Lower leg skin (tissue), 4 donors: ENCODE measurements around the gene CAMTA1. TPM values are rescaled to one million over a fixed set of nuclear protein-coding genes. Genes with fewer than 3 reads are reported as not detected.
"Not testable (repeated sequence)": the region's sequence is repeated elsewhere in the genome, so short reads cannot be mapped to it uniquely, and the experiment has no call there.

Experiments
- DNase-seq, 2 donors: peaks; one replicate each; pipeline ENCODE4 v3.0.0-alpha.2; 2019; ENCODE audit warnings: low spot score in 2 of 2
- H3K4me3 ChIP-seq: fragments of 200-600 bp; sonication (generic); 2 replicates; pipeline ENCODE4 v1.5.1; 2017; ENCODE audit warnings: mild to moderate bottlenecking, low read depth; ENCODE audit not compliant: poor library complexity, severe bottlenecking
- POLR2A ChIP-seq, 2 donors: fragments of 450-650 bp; IDR thresholded peaks; one replicate each; pipeline ENCODE4 v1.6.1; 2016 to 2017; ENCODE audit warnings: antibody characterized with exemption in 2 of 2, mild to moderate bottlenecking in 1 of 2, moderate library complexity in 1 of 2
- WGBS, 2 donors: methylation state at CpG; one replicate each; pipeline ENCODE4 v1.1.5; 2018; 5-methylcytosine and 5-hydroxymethylcytosine counted together
- intact Hi-C: fragments of 100-400 bp; cut with DNase I; formaldehyde crosslinking; loops from one replicate; pipeline ENCODE4 v1.15.0; 2023; ENCODE audit warnings: low total_unique reads
- total RNA-seq, 4 donors: library from RNA; depleted of rRNA; stranded (reverse); fragments of >200 nt; gene quantifications; one replicate each; pipeline ENCODE4 v1.1.0, GENCODE V29; 2016
- TF ChIP-seq, protein P1 (sequence below), 3 donors: fragments of 450-650 bp; IDR thresholded peaks; one replicate each; pipeline ENCODE4 v1.5.1; 2016; ENCODE audit warnings: antibody characterized with exemption in 3 of 3, mild to moderate bottlenecking in 3 of 3, moderate library complexity in 2 of 3

The CAMTA1 gene
- total RNA-seq, 4 donors from 2014 or later = 24.4 to 52.3 (median 32.9) TPM

DNA sequence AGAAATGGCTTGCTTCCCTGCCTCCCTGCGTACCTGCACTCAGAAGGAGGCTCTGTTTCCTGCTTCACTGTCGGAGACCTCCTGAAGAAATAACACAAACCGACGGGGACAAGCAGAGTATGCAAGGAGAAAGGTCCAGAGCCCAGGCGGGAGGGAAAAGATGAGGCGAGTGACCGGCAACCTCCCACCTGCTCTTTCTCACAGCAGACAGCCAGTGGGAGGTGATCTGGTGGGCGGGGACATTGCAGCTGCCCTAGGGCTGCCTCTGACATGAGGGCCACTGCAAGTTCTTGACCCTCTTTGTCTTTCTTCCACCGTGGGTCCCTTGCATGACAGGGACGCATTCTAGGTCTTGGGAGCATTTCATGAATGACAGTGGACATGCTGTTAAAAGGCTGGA is 368.2 kb downstream of the CAMTA1 start:
- TF ChIP-seq POLR2A (IDR thresholded peaks at IDR 0.05) = no peak
- TF ChIP-seq, protein P1, sequence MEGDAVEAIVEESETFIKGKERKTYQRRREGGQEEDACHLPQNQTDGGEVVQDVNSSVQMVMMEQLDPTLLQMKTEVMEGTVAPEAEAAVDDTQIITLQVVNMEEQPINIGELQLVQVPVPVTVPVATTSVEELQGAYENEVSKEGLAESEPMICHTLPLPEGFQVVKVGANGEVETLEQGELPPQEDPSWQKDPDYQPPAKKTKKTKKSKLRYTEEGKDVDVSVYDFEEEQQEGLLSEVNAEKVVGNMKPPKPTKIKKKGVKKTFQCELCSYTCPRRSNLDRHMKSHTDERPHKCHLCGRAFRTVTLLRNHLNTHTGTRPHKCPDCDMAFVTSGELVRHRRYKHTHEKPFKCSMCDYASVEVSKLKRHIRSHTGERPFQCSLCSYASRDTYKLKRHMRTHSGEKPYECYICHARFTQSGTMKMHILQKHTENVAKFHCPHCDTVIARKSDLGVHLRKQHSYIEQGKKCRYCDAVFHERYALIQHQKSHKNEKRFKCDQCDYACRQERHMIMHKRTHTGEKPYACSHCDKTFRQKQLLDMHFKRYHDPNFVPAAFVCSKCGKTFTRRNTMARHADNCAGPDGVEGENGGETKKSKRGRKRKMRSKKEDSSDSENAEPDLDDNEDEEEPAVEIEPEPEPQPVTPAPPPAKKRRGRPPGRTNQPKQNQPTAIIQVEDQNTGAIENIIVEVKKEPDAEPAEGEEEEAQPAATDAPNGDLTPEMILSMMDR (IDR thresholded peaks at IDR 0.05) = no peak
- H3K4me3 ChIP-seq = no peak overlapping the region
- intact Hi-C loops = no loop called here
- WGBS, 2 donors = 75 to 77% methylated on average over 10 of the region's 10 CpGs
- DNase-seq = no peak

DNA sequence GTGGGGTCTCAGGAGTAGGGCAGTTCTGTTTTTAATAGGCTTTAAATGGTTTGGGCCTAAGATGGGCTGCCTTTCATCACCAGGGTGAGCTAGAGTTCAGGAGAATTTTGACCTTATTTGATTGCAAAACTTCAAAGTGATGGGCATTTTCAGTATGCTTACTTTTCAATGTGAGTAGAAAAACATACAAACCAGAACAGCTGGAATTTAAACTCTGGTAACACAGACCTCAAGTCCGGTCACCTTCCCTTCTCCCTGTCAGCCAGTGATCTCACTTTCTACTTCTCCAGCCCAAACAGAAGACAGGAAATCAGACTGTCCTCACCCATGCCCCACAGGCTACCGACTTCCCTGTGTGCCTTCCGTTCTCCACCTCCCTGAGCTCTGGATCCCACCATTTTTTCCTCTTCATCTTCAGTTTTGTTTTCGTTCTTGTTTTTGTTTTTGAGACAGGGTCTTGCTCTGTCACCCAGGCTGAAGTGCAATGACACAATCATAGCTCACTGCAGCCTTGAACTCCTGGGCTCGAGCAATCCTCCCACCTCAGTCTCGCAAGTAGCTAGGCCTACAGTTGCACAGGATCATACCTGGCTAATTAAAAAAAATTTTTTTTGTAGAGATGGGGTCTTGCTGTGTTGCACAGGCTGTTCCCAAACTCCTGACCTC is 374.0 kb downstream of the CAMTA1 start:
- DNase-seq = peak in 1 of 2 donors; percentile 32
- WGBS, 2 donors = 70 to 79% methylated on average over 6 of the region's 6 CpGs
- TF ChIP-seq, protein P1 (IDR thresholded peaks at IDR 0.05) = no peak
- TF ChIP-seq POLR2A (IDR thresholded peaks at IDR 0.05) = no peak

DNA sequence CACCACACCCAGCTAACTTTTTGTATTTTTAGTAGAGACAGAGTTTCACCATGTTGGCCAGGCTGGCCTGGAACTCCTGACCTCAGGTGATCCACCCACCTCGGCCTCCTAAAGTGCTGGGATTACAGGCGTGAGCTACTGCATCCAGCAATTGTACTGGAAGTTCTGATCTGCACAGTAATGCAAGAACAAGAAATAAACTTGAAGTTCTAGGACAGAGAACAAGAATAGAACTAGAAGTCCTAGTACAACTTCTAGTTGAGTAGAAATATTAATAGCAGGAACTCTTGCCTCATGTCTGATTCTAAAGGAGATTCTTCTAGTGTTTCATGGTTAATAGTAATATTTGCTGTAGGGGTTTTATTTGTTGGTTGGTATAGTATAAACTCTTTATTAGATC is 383.3 kb downstream of the CAMTA1 start:
- H3K4me3 ChIP-seq, DNase-seq, intact Hi-C loops: not testable (repeated sequence)
- WGBS, 2 donors = 86 to 89% methylated on average over 2 of the region's 2 CpGs

More for the DNA sequence above, 374.0 kb downstream of the CAMTA1 start:
- intact Hi-C loops = no loop called here
- H3K4me3 ChIP-seq = no peak overlapping the region

DNA sequence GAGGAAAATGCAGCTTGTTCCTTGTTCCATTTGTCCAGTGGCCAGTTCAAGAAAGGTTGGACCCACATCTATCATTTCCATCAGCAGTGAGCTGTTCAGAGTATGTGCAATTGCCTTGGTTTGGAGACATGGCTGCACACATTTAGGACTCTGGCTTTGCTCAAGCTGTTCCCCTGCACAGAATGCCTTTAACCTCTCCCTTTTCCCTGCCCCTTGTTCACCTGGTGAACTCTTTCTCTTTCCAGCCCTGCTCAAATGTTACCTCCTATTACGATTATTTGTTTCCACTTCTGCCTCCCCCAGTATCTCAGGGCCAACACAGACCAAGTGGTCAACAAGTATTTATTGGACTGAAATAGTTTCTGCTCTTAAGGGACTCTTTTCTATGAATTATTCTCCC is 385.9 kb downstream of the CAMTA1 start:
- intact Hi-C loops = no loop called here
- no peak overlapping the region for H3K4me3 ChIP-seq
- WGBS, 2 donors = 74 to 87% methylated on average over 1 of the region's 1 CpG
- no peak for TF ChIP-seq POLR2A (IDR thresholded peaks at IDR 0.05)
- TF ChIP-seq, protein P1 (IDR thresholded peaks at IDR 0.05) = no peak
- no peak for DNase-seq

DNA sequence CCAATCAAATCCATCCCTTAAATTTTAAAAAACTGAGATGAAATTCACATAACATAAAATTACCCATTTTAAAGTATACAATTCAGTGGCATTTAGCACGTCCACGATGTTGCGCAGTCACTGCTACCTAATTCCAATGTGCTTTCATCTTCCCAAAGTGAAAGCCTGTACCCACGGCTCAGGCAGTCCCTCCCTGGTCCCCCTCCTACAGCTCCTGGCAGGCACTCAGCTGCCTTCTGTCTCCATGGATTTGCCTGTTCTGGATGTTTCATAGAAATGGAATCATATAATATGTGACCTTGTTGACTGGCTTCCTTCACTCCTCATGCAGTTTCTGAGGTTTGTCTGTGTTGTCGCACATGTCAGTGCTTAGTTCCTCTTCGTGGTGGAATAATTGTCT is 386.3 kb downstream of the CAMTA1 start:
- no peak for TF ChIP-seq POLR2A (IDR thresholded peaks at IDR 0.05)
- TF ChIP-seq, protein P1 (IDR thresholded peaks at IDR 0.05) = no peak
- 64 to 70% methylated on average over 6 of the region's 6 CpGs for WGBS, 2 donors
- intact Hi-C loops = no loop called here
- DNase-seq = no peak
- H3K4me3 ChIP-seq = no peak overlapping the region

DNA sequence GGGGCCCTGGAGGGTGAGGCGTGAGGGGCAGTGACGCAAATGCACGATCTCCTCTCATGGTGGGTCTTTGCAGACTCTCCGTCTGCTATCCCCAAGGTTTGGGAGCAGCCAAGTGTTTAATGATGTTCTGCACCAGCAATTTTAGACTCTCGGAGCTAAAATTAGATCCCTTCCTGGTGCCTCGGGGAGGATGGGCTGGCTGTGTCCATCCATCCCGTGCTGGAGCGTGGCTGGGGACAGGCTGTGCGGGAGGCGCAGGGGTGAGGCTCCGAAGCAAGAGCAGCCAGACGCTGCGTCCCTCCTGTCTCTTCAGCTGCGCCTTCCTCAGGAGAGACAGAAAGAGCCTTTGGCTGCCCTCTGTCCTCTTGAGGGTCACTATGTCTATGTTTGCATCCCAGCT is 387.6 kb downstream of the CAMTA1 start:
- intact Hi-C loops = no loop called here
- no peak for TF ChIP-seq POLR2A (IDR thresholded peaks at IDR 0.05)
- TF ChIP-seq, protein P1 (IDR thresholded peaks at IDR 0.05) = no peak
- no peak overlapping the region for H3K4me3 ChIP-seq
- 77 to 79% methylated on average over 14 of the region's 14 CpGs for WGBS, 2 donors
- DNase-seq = no peak
